SK-N-MC (cell line): ENCODE measurements around the gene DNAL4.
A peak's percentile ranks its signal among the peaks of the same experiment; 100 is the strongest.

Source experiments
- EZH2 ChIP-seq: fragments of 200-600 bp; sonication (generic); IDR thresholded peaks from one replicate; pipeline ENCODE4 v1.6.1; 2017; ENCODE audit warnings: antibody characterized with exemption
- FOXP2 ChIP-seq: optimal IDR thresholded peaks from 2 replicates; pipeline ENCODE3; 2011; ENCODE audit warnings: mild to moderate bottlenecking, moderate library complexity; ENCODE audit not compliant: insufficient read depth; ENCODE audit errors: extremely low read length, control extremely low read depth
- POLR2AphosphoS5 ChIP-seq: IDR thresholded peaks from 2 replicates; pipeline ENCODE4 v1.6.1; 2012; ENCODE audit warnings: mild to moderate bottlenecking, low read depth, low read length, borderline replicate concordance

GRCh38 chr22:38755911-38756532 is 37.9 kb downstream of the DNAL4 start, which contains the start of gene SUN2:
- TF ChIP-seq EZH2 (no peak), POLR2AphosphoS5 (peak; percentile 57), FOXP2 (no peak)
